GM12801 (cell line): Measurements from ENCODE around the gene CFL1.

Source experiments
- CTCF ChIP-seq: IDR thresholded peaks from one replicate; pipeline ENCODE4 v1.5.1; 2011; ENCODE audit warnings: control low read depth; ENCODE audit not compliant: insufficient read length; ENCODE audit errors: extremely low read depth

CFL1 gene

DNA sequence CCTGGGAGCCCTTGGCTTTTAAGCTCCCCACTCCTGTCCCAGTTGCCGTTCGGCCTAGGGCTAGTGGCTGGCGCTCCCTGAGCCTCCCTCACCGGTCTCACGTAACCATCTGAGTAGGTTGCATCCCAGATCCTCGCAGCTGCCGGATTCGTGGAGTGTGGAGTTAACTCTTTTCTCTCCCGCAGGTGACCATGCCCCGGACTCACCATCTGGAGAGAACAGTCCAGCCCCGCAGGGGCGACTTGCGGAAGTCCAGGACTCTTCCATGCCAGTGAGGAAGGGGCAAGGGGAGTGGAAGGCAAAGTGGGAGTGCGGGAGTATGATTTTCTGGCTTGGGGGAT is 3.2 kb upstream of the CFL1 start:
- no peak for TF ChIP-seq CTCF

- peak; percentile 74 for TF ChIP-seq CTCF
Observed at GRCh38 chr11:65860278-65861164, 2.5 kb upstream of the CFL1 start, which contains the start of gene MUS81. Gene MUS81 (plus strand): TSS chr11:65860433. CDS start chr11:65860754, 321 bp downstream.

GRCh38 chr11:65859812-65860277 is 1.9 kb upstream of the CFL1 start:
- TF ChIP-seq CTCF, result no peak

- no peak for TF ChIP-seq CTCF
Observed at GRCh38 chr11:65859095-65859811, 1.3 kb upstream of the CFL1 start.

DNA sequence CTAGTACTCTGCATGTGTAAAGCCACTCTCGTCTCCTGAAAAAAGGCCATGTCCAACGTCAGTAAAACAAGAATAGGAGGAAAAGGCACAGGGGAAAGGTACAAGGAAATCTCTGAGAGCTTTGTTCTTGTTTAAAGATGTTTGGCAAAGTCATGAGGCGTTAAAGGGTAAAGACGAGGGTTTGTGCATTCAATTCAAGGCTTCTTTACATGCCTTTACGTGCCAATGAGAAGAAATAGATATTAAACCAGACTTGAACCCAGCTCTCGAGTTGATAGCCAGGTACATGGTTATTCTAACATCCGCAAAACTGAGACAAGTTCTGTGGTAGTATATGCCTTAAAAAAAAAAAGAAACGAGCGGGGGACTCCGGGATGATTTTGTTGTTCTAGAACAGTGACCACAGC is 704 bp upstream of the CFL1 start:
- TF ChIP-seq CTCF, result no peak

DNA sequence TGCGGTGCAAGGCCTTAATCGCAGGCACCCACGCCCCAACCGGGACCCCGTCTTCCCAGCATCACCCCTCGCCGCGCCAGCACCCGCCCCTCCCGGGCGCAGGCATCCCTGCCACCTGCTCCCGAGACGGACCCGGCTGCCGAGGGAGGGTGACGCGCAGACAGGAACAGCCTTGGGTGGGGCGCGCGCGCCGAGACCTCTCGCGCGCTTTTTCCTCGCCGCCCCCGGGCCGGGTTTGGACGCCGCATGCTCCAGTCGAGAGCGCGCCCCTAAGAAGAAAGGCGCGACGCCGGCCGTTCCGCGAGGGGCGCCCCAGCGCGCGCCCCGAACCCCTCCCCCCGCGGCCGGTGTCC is 504 bp downstream of the CFL1 start:
- TF ChIP-seq CTCF, result no peak

GRCh38 chr11:65856689-65857499 is 1.1 kb downstream of the CFL1 start:
- no peak for TF ChIP-seq CTCF
